Progenitor cell of endocrine pancreas (in vitro differentiated cells): Measurements from ENCODE around the gene EML5. TPM values are rescaled to one million over a fixed set of nuclear protein-coding genes. Genes with fewer than 3 reads are reported as not detected.

Experiments
- DNase-seq: peaks from one replicate; pipeline ENCODE4 v3.0.0; 2021; ENCODE audit warnings: low spot score; ENCODE audit not compliant: unreplicated experiment
- H3K27ac Mint-ChIP-seq: 2 replicates; pipeline ENCODE4 v1.8.0; 2021; ENCODE audit warnings: mild to moderate bottlenecking, moderate library complexity, mixed read lengths
- H3K27me3 Mint-ChIP-seq: 2 replicates; pipeline ENCODE4 v1.8.0; 2021; ENCODE audit warnings: mixed read lengths
- H3K36me3 Mint-ChIP-seq: 2 replicates; pipeline ENCODE4 v1.8.0; 2022; ENCODE audit warnings: mixed read lengths; ENCODE audit not compliant: insufficient read depth
- H3K4me1 Mint-ChIP-seq: 2 replicates; pipeline ENCODE4 v1.8.0; 2021; ENCODE audit warnings: low read depth, mixed read lengths
- H3K4me3 Mint-ChIP-seq: 2 replicates; pipeline ENCODE4 v1.8.0; 2021; ENCODE audit warnings: low read depth, mild to moderate bottlenecking, moderate library complexity, mixed read lengths
- H3K9me3 Mint-ChIP-seq: 2 replicates; pipeline ENCODE4 v1.8.0; 2021; ENCODE audit warnings: low read depth, mixed read lengths
- total RNA-seq: library from RNA; stranded (reverse); gene quantifications from 2 replicates; pipeline ENCODE4 v1.2.1, GENCODE V29; 2021
- TF ChIP-seq, protein P1 (sequence below): fragments of 200-600 bp; sonication (generic); IDR thresholded peaks from one replicate; pipeline ENCODE4 v1.5.0; 2021; ENCODE audit warnings: antibody characterized with exemption, mild to moderate bottlenecking; ENCODE audit not compliant: unreplicated experiment

Gene EML5
- total RNA-seq, 1 donor from 2014 or later = 6.0 TPM

- no peak for DNase-seq
- no peaks in the 10 kb centered on the region for H3K9me3 Mint-ChIP-seq
- TF ChIP-seq, protein P1, sequence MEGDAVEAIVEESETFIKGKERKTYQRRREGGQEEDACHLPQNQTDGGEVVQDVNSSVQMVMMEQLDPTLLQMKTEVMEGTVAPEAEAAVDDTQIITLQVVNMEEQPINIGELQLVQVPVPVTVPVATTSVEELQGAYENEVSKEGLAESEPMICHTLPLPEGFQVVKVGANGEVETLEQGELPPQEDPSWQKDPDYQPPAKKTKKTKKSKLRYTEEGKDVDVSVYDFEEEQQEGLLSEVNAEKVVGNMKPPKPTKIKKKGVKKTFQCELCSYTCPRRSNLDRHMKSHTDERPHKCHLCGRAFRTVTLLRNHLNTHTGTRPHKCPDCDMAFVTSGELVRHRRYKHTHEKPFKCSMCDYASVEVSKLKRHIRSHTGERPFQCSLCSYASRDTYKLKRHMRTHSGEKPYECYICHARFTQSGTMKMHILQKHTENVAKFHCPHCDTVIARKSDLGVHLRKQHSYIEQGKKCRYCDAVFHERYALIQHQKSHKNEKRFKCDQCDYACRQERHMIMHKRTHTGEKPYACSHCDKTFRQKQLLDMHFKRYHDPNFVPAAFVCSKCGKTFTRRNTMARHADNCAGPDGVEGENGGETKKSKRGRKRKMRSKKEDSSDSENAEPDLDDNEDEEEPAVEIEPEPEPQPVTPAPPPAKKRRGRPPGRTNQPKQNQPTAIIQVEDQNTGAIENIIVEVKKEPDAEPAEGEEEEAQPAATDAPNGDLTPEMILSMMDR = no peak
- no peaks in the 10 kb centered on the region for H3K27me3 Mint-ChIP-seq
- peaks cover 44% of the 10 kb centered on the region for H3K36me3 Mint-ChIP-seq
- H3K27ac Mint-ChIP-seq = no peak overlapping the region
- H3K4me3 Mint-ChIP-seq = no peak overlapping the region
- H3K4me1 Mint-ChIP-seq = peaks cover 5% of the 10 kb centered on the region
These were observed 195.7 kb downstream of the EML5 start for GRCh38 chr14:88597038-88597437.

DNA sequence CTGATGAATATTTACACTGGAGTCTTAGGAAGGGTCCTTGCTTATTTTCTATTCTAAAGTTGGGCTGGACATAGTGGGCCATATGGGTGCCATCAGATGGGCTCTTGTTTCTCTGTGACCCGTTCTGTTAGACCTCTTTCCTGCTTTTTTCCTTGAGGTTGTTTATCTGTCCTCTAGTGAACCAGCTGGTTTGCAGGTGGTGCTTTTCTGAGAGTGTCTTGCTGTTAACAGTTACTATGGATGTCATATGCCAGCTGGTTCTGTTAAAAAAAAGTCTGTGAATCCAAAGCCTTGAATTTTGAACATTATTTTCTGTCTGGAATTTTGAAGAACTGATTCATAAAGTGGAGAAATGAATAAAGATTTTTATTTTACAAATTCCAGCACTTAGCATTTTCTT, 200.7 kb downstream of the EML5 start:
- Mint-ChIP-seq H3K4me3 (no peak overlapping the region), H3K27me3 (no peaks in the 10 kb centered on the region), H3K9me3 (no peaks in the 10 kb centered on the region), H3K27ac (no peak overlapping the region), H3K4me1 (no peaks in the 10 kb centered on the region), H3K36me3 (peaks cover 29% of the 10 kb centered on the region)
- TF ChIP-seq, protein P1 = no peak
- no peak for DNase-seq

GRCh38 chr14:88590173-88590572, 202.6 kb downstream of the EML5 start:
- H3K4me3 Mint-ChIP-seq = no peak overlapping the region
- no peak for DNase-seq
- H3K27me3 Mint-ChIP-seq = no peaks in the 10 kb centered on the region
- peak overlapping the region; percentile 46 for H3K27ac Mint-ChIP-seq
- H3K4me1 Mint-ChIP-seq = no peaks in the 10 kb centered on the region
- no peaks in the 10 kb centered on the region for H3K9me3 Mint-ChIP-seq
- H3K36me3 Mint-ChIP-seq = peaks cover 33% of the 10 kb centered on the region
- TF ChIP-seq, protein P1 = no peak

- Mint-ChIP-seq H3K4me1 (no peaks in the 10 kb centered on the region), H3K9me3 (no peaks in the 10 kb centered on the region), H3K27ac (peak overlapping the region; percentile 87), H3K4me3 (no peak overlapping the region), H3K27me3 (no peaks in the 10 kb centered on the region), H3K36me3 (peaks cover 41% of the 10 kb centered on the region)
- TF ChIP-seq, protein P1 = no peak
- DNase-seq = no peak
These were observed 204.7 kb downstream of the EML5 start for GRCh38 chr14:88588081-88588480.

- Mint-ChIP-seq H3K27ac (no peak overlapping the region), H3K9me3 (no peaks in the 10 kb centered on the region), H3K4me1 (no peaks in the 10 kb centered on the region), H3K4me3 (no peak overlapping the region), H3K36me3 (peaks cover 45% of the 10 kb centered on the region), H3K27me3 (no peaks in the 10 kb centered on the region)
- TF ChIP-seq, protein P1 = no peak
- no peak for DNase-seq
These were observed 208.3 kb downstream of the EML5 start for GRCh38 chr14:88584451-88584850.
